Activated CD8-positive, alpha-beta memory T cell treated with anti-CD3 and anti-CD28 coated beads, Interleukin-2, amount 50 U/mL, for 24 hours (primary cell): Measurements from ENCODE around the gene ERP44.

Experiments used
- DNase-seq: peaks from one replicate; pipeline ENCODE4 v3.0.0-alpha.2; 2020; ENCODE audit errors: extremely low read depth

ERP44 gene

GRCh38 chr9:99936947-99937587 lies 161.7 kb downstream of the ERP44 start:
- DNase-seq = no peak

- DNase-seq = no peak
Measured at GRCh38 chr9:99931155-99931840, 167.5 kb downstream of the ERP44 start.

GRCh38 chr9:99929652-99930051 lies 169.1 kb downstream of the ERP44 start:
- DNase-seq = no peak
